Stimulated activated CD8-positive, alpha-beta memory T cell treated with anti-CD3 and anti-CD28 coated beads, Interleukin-15, amount 100 ng/mL, for 48 hours (primary cell): ENCODE results near the gene MRPS26.
"Not testable (repeated sequence)": the region's sequence is repeated elsewhere in the genome, so short reads cannot be mapped to it uniquely, and the experiment has no call there.

Source experiments
- DNase-seq, 2 donors: peaks; one replicate each; pipeline ENCODE4 v3.0.0-alpha.2; 2020; ENCODE audit warnings: low read depth in 2 of 2

MRPS26 gene

GRCh38 chr20:3045816-3046676 is at the start of gene MRPS26:
Gene MRPS26 (plus strand): TSS chr20:3046052. CDS start chr20:3046069, 17 bp downstream.
- peak; percentile 77 to 79 for DNase-seq

- no peak for DNase-seq
Observed at GRCh38 chr20:2998728-2999127, 47.1 kb upstream of the MRPS26 start.

GRCh38 chr20:3000852-3001523 is 44.9 kb upstream of the MRPS26 start:
- no peak for DNase-seq

GRCh38 chr20:3003416-3003815 is 42.4 kb upstream of the MRPS26 start:
- no peak for DNase-seq

GRCh38 chr20:3010985-3011723 is 34.7 kb upstream of the MRPS26 start:
- DNase-seq = no peak

- DNase-seq = peak in 1 of 2 donors; percentile 32
Observed at GRCh38 chr20:3011752-3012151, 34.1 kb upstream of the MRPS26 start.

GRCh38 chr20:3013771-3014170 is 32.1 kb upstream of the MRPS26 start:
- DNase-seq = no peak

GRCh38 chr20:3014179-3014578 is 31.7 kb upstream of the MRPS26 start:
- peak in 1 of 2 donors; percentile 35 for DNase-seq

- DNase-seq = peak in 1 of 2 donors; percentile 54
Observed at GRCh38 chr20:3014662-3015061, 31.2 kb upstream of the MRPS26 start.

- not testable (repeated sequence) for DNase-seq
Observed at GRCh38 chr20:3015302-3015701, 30.6 kb upstream of the MRPS26 start.

- no peak for DNase-seq
Observed at GRCh38 chr20:3021327-3021726, 24.5 kb upstream of the MRPS26 start.

GRCh38 chr20:3021777-3022176 is 24.1 kb upstream of the MRPS26 start:
- no peak for DNase-seq

- not testable (repeated sequence) for DNase-seq
Observed at GRCh38 chr20:3022559-3023490, 23.0 kb upstream of the MRPS26 start.

GRCh38 chr20:3027987-3028386 is 17.9 kb upstream of the MRPS26 start:
- no peak for DNase-seq

- no peak for DNase-seq
Observed at GRCh38 chr20:3031524-3032147, 14.2 kb upstream of the MRPS26 start.

- no peak for DNase-seq
Observed at GRCh38 chr20:3032624-3033023, 13.2 kb upstream of the MRPS26 start.

GRCh38 chr20:3037654-3038053 is 8.2 kb upstream of the MRPS26 start:
- no peak for DNase-seq

- DNase-seq = no peak
Observed at GRCh38 chr20:3038454-3038853, 7.4 kb upstream of the MRPS26 start.

GRCh38 chr20:3039426-3039825 is 6.4 kb upstream of the MRPS26 start:
- DNase-seq = no peak

GRCh38 chr20:3040086-3040485 is 5.8 kb upstream of the MRPS26 start:
- DNase-seq = no peak
